NCI-H82 treated with DMSO at 0.1 percent for 48 hours (cell line): ENCODE measurements around the gene BTNL9.
"Not testable (repeated sequence)": the region's sequence is repeated elsewhere in the genome, so short reads cannot be mapped to it uniquely, and the experiment has no call there.

Experiments used
- DNase-seq: peaks from one replicate; lab custom pipeline; 2025; ENCODE audit not compliant: unreplicated experiment; lab: John Stamatoyannopoulos, UW

BTNL9 gene

DNA sequence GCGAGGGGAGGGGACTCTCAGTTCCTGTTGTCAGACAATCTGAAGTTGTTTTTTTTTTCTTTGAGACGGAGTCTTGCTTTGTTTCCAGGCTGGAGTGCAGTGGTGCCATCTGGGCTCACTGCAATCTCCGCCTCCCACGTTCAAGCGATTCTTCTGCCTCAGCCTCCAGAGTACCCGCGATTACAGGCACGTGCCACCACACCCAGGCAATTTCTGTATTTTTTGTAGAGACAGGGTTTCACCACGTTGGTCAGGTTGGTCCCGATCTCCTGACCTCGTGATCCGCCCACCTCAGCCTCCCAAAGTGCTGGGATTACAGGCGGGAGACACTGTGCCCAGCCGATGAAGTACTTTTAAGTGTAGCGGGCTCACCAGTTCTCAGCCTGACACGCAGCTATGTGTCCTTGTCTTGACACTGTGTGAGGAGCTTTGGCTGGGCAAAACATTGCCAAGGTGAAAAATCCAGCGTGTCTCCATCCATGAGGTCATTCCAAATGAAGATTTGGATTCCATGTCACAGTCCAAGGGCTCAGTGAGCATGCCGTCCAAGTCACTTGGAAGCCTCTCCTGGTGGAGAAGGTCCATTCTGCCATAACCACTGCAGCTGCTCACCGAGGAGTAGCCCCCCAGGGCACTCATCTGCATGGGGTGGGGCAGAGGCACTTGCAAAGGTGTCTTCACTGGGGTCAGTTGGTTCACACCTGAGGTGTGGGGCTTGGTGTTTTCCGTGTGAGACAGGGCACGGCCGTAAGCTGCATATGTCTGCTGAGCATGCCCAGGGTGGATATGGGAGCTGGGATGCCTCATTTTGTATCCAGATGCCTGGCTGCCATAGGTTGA is 58.9 kb downstream of the BTNL9 start:
- no peak for DNase-seq

DNA sequence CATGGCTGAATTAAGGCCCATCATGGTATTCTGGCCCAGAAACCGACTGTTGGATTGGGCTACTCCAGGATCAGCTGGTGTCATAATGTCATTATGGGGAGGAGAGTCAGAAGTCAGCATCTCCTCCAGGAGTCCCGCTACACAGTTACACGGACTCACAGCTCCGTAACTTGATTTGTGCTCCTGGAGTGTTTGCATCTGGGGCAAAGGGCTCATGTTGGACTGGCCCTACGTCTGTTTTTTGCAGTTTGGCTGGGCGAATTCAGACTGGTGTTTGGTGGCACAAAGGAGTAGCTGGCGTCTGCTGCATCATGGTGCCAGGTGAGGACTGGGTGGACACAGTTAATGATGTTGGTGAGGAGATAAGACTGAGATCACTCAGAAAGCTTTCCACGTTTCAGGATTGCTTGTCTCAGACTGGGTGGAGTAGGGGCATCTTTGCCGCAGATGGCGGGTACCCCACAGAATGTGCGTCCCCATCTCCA is 59.6 kb downstream of the BTNL9 start:
- no peak for DNase-seq

DNA sequence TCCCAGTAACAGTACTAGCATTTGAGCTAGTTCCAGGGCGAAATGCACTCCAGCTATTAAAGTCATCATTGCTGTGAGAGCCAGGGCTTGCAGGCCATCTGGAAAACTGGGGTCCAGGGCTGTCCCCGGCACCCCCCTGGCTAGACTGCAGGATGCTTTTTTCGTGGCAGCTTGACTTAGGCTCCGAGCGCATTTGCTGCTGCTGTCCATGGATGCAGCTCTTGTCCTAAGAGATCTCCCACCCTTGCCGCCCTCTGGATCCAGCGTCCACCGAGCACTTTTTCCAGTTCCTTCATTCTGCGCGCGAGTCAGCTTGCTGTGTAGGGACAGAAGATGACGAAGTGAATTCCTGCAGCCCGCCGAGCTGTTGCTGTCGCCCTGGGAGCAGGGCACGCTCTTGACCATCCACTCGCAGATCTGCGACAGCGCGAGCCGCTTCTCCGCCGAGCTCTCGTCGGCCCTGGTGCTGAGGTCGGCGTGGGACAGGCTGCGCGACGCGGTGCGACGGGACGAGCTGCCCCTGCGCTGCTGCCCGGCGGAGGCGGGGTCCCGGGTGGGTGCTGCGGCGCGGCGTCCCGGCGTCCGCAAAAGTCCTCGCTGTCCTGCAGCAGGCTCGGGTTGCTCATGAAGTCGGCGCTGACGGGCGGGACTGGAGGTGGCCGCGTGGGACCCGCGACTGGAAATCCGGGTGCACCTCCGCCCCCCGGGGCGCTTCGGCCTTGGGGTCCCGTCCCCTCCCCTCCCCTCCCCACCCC is 60.2 kb downstream of the BTNL9 start:
- no peak for DNase-seq

DNA sequence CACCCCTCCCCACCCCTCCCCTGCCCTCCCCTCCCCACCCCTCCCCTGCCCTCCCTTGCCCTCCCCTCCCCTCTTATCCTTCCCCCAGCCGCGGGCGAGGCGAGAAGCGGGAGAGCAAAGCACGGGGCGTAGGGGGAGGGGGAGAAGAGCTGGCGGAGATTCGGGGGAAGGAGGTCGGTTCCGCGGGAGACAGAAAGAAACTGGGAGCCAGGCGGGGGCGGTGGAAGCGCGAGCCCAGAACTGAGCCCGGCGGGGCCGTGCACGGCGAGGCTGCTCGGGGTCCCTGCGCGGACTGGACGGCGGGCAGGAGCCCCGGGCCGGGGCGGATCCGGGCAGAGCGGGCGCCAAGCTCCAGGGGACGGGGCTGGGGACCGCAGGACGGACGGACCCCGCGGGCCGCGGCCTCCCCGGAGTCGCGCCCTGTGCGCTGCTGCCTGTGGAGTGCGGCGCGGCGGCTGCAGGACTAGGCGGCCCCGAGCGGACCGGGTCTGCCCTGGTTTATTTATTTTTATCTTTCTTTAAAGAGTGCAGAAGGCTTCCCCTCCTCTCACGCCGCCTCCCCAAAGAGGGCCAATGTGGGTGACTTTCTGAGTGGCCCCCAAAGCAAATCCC is 61.1 kb downstream of the BTNL9 start:
- DNase-seq: not testable (repeated sequence)

DNA sequence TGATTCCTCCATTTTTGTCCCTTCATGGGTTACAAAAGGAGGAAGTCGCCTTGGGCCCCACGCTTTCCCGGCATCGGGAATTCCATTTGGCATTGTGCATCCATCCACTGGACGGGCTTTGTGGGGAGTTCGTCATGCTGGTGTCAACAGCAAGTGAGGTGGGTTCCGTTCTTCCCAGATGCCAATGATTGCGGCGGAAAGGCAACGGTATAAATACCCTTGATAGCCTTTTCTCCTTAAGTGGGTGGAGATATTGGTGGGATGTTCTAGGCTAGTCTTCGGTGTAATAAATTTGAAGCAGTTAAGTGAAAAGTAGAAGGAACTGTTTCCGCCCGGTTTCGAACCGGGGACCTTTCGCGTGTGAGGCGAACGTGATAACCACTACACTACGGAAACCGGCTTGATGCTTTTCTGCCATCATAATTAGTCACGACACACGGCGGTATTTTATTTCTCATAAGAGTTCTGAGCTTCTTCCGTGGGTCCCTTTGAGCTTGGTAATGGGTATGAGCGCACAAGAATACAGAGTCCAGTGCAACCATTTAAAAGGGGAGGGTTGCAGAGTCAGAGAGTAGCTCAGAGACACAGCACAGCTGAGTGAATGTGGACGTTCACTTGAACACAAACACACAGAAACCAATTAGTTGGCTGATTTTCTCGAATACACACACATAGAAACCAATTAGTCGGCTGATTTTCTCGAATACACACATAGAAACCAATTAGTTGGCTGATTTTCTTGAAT is 62.0 kb downstream of the BTNL9 start:
- DNase-seq: not testable (repeated sequence)

DNA sequence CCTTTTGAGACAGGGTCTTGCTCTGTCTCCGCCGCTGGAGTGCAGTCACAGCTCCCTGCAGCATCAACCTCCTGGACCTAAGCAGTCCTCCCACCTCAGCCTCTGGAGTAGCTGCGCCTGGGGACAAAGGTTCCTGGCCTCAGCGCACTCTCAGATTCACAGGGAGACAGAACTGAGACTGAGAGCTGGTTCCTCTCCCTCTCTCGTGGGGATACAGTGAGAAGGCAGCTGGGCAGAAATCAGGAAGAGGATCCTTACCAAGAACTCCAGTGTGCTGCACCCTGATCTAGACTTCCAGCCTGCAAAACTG is 64.1 kb downstream of the BTNL9 start:
- not testable (repeated sequence) for DNase-seq

DNA sequence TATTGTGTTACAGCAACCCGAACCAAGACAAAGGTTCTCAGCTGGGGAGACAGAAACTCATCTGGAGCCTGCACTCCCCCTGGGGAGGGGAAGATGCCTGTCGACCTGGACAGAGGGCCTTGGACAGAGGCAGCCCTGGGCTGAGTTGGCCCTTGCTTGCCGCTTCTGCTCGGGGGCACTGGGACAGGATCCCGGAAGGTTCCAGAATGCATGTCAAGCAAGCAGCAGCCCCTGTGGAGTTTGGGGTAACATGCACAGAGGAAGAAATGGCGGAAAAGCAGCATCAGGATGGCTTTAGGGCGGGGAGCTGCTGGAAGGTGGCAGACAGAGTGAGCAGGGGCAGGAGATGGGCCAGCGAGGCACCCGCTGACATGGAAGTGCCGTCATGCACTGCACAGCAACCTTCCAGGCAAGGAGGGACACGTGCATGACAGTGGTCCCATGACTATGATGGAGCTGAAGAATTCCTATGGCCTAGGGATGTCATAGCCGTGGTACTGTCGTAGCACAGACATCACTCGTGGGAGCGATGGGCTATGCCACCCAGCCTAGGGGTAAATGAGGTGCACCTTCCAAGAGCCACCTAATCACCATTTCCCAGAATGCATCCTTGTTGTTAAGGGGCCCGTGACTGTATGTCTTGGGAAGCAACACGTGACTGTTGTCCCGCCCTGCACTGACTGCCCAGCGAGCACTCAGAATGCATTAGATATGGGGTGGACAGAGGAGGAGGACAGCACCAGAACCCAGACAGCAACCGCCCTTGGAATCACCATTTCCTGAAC is 64.7 kb downstream of the BTNL9 start:
- not testable (repeated sequence) for DNase-seq

DNA sequence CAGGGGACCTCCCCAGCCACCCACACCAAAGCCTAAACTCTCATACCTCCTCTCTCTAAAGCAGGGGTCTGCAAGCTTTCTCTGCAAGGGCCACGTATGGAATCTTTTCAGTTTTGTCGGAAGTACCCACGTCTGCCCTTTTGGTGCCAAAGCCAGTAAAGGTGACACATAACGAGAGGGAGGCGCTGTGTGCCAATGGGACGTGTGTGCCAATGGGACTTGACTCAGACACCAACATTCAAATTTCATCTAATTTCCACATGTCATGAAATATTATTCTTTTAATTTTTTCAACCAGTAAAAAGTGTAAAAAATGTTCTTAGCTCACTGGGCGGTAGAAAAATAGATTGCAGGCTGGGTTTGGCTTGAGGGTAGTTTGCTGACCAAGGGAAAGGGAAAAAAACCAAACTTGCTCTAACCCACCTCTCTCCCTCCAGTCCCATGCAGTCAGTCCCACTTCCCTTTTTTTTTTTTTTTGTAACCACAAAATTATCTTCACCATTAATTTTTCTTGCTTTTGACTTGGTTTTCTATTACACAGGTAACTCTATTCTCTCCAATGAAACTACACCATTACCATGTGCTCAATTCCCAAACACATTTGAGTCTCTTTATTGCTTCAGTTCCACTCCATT is 65.4 kb downstream of the BTNL9 start:
- DNase-seq: no peak

DNA sequence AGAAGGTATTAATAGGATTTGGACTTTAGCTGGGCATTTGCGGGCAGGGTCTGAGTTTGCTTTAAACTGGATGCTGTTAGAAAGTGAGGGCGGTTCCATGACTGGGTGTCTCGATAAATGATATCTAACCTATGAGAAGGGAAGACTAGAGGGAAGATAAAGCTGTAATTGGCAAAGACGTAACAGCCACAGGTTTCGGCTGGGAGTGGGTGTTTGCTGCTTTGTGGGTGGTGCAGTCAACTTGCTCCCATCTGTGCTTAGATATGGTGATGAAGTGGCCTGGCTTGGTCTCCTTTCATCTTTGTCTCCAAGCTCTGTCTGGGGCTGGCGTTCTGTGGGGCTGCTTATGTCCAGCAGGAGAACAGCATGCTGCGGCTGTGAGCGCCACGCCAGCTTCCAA is 67.6 kb downstream of the BTNL9 start:
- no peak for DNase-seq

DNA sequence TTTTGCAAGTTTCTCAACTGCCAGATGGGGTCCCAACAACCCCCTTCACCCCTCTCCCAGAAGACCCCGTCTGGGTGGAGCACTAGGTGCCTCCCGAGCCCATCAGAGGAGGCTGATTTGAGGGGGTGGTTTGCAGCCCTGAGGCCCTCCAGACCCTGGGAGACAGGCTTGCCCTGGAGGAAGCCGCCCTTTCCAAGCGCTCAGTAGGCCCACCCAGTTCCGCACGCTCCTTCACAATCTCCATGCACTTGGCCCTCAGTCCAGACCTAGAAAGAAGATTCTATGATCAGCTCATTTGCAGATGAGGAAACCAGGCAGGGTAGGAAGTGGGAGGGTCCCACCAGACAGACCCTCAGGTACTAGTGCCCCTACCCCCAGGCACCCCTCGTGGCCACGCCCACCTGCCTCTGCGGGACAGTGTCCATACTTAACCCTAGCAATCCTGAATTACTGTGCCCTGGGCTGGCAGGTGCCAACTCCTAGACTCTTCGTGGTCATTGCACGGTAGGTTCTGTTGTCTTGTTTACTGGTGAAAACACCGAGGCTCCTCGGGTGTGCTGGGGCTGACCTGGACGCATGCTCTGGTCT is 68.6 kb downstream of the BTNL9 start:
- DNase-seq: no peak

DNA sequence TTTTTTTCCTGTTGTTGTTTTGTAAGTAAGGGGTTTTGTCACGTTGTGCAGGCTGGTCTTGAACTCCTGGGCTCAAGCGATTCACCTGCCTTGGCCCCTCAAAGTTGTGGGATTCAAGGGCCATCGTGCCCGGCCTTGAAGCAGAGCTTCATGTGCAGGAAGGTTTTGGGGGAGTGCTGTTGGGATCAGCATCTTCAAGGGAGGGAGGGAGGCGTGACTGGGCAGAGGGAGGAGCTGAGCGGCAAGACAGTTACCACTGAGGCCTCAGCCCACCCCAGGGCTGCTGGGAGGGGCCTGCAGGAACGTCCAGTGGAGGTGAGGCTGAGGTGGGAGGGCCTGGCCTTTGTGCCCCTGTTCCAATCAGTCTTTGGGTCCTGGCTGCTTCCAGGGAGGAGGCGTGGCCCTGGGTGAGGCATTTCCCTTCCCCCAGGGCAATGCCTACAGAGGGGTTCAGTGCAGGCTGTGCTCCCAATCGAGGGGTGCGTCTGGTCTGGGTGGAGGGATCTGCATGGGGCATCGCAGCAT is 69.5 kb downstream of the BTNL9 start:
- no peak for DNase-seq

DNA sequence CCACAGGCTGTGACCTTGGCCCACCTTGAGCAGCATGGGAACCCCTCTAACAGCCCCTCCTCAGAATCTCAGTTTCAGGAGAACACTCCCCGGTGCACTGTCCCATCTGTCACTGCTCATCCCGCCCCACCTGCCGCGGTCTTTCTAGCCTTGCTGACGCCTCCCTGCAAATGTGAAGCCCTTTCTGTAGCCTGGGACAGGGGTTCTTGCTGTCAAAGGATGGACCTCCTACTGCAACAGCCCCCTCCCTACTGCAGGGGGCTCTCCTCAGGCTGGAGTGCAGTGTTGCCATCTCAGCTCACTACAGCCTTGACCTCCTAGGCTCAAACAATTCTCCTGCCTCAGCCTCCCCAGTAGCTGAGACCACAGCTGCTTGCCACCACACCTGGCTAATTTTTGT is 70.9 kb downstream of the BTNL9 start:
- no peak for DNase-seq
